ENCODE data around the gene CUL1. TPM values are rescaled to one million over a fixed set of nuclear protein-coding genes. Genes with fewer than 3 reads are reported as not detected.
A peak's percentile ranks its signal among the peaks of the same experiment; 100 is the strongest.
"Not testable (repeated sequence)": the region's sequence is repeated elsewhere in the genome, so short reads cannot be mapped to it uniquely, and the experiment has no call there.

CUL1 gene
- total RNA-seq, 1 donor from 2014 or later, result 48.4 TPM

GRCh38 chr7:148697256-148698006 is 1.3 kb upstream of the CUL1 start:
- DNase-seq (ENCODE audit: low spot score), result no peak

- DNase-seq (ENCODE audit: low spot score), result peak; percentile 46
Measured at GRCh38 chr7:148698007-148698396, 701 bp upstream of the CUL1 start.

DNA sequence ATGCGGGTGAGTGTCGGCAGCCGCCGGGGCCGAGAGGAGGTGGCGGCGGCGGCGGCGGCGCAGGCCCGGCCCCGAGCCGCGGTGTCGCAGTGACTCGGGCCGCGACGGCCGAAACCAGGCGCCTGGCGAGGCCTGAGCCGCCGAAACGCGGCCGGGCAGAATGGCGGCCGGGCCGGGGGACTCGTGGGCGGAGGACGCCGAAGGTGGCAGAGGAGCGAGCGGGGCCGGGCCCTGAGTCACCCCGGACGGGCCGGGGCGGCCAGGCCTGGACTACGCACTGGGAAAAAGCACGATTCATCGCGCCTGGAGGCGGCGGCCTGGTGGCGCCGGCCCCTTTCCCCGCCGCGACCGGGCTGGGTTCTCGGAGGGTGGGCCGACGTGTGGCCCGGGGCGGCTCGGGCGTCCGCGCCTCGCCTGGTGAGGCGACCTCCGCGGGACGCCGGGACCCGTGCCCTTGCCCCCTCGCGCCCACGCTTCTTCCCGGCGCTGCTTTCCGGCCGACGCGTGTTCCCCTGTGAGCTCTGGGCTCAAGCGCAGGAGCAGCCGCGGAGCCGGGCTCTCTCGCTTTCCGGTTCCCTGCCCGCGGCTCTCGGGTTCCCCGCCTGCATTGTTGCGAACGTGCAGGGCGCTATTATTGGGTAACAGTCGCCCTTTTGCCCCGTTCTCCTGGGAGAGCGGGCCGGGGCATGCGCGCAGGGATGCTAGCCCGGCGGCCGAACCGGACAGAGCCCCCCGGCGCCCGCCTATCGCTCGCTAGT is 500 bp downstream of the CUL1 start:
- peak; percentile 66 for DNase-seq (ENCODE audit: low spot score)

- DNase-seq (ENCODE audit: low spot score), result no peak
Measured at GRCh38 chr7:148699782-148700629, 1.3 kb downstream of the CUL1 start.

GRCh38 chr7:148700661-148701064 is 2.0 kb downstream of the CUL1 start:
- no peak for DNase-seq (ENCODE audit: low spot score)

DNA sequence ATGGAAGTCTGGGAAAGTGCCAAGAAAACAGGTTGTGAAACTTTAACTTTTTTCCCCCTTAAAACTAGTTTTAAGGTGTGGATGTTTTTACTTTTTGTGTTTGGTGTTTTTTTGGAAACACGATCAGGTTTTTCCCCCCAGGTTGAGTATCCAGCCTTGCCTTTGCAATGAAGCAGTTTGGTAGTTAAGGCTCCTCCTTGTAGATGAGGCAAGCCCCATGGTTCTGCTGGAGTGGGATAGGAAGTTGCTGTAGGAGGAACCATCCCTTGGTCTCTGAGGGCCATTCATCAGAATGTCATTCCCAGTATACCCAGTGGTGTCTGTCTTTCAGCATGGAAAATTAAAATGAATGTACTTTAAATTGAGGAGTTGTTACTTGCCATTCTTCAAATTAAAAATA is 2.7 kb downstream of the CUL1 start:
- DNase-seq (ENCODE audit: low spot score), result no peak

- no peak for DNase-seq (ENCODE audit: low spot score)
Measured at GRCh38 chr7:148702876-148703670, 4.4 kb downstream of the CUL1 start.

GRCh38 chr7:148703671-148703962 is 4.9 kb downstream of the CUL1 start:
- not testable (repeated sequence) for DNase-seq (ENCODE audit: low spot score)

DNA sequence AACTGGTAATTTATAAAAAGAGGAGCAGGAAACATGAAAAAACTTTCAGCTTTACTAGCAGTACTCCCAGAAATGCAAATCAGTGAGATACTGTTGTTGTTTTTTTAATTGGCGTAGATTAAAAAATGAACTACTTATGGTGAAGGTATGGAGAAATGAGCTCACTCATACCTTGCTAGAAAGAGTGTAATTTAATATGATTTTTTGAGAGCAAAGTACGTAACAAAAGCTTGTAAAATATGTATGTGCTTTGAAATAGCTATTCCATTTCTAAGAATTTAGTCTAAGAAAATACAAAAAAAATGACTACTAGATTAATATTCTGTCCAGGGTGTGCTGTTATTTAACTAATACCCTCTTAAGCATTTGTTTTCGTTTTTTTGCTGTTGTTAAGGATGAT is 5.5 kb downstream of the CUL1 start:
- DNase-seq (ENCODE audit: low spot score), result no peak

DNA sequence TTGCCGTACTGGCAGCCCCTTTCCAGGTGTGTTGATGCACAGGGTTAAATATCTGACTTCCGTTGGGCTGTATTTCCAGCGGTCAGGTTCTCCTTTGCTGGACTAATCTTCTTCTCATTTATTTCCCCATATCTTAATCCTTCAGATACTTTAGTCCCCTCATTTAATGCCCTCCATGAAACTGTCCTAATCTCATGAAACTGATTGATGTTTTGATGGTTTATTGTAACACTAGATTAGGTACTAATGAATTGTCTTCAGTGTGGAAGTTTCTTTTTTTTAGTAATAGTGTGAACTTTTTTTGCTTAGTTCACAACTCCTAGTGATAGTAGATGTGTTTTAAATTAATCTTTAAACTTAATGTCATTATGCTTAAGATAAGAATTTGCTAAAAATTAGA is 6.3 kb downstream of the CUL1 start:
- DNase-seq (ENCODE audit: low spot score), result no peak

- no peak for DNase-seq (ENCODE audit: low spot score)
Measured at GRCh38 chr7:148706368-148706767, 7.7 kb downstream of the CUL1 start.

GRCh38 chr7:148708026-148708885 is 9.6 kb downstream of the CUL1 start:
- DNase-seq (ENCODE audit: low spot score), result no peak

DNA sequence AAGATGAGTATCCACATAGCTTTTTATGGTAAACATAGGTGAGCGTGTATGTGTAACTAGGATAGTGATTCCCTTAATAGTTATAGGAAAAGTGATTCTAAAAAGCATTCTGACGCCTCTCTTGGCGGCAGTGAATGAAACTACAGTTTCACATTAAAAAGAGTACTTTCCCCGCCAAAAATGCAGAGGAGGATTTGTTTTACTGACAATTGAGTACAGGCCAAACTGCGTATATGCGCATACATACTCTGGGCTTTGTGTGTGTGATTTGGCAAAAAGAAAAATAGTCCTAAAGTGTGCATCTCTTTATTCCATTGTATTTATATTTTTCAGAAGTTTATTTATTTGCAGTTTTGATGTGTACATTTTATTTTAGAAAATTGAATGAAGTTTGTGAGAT is 10.3 kb downstream of the CUL1 start:
- no peak for DNase-seq (ENCODE audit: low spot score)

- not testable (repeated sequence) for DNase-seq (ENCODE audit: low spot score)
Measured at GRCh38 chr7:148710426-148710825, 11.7 kb downstream of the CUL1 start.

- no peak for DNase-seq (ENCODE audit: low spot score)
Measured at GRCh38 chr7:148711191-148712102, 12.7 kb downstream of the CUL1 start.

DNA sequence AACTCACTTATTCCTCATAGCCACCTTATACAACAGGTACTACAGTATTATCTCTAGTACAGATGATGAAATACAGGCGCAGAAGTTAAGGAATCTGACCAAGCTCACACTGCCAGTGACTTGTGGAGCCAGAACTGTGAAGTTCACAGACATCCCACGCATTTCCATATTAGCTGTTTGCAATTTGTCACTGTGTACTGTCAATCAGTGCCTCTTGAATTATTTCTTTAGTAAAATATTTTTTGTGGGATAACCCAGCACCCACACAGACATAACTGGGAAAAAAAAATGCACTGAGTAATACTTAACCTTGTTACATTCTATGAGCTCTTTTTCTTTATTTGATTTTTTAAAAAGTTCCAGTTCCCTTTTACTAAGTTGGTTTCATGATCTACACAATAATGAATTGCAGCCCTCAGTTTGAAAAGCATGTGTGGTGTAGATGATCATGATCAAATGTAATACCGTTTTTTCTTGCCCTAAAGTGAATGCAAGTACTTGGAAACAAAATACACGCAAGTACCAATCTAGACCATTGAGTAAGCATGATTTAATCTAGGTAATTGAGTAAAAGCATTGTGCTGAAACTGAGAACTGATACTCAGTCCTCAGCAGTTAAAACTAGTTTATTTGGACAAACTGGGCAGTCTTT is 14.1 kb downstream of the CUL1 start:
- DNase-seq (ENCODE audit: low spot score), result no peak

DNA sequence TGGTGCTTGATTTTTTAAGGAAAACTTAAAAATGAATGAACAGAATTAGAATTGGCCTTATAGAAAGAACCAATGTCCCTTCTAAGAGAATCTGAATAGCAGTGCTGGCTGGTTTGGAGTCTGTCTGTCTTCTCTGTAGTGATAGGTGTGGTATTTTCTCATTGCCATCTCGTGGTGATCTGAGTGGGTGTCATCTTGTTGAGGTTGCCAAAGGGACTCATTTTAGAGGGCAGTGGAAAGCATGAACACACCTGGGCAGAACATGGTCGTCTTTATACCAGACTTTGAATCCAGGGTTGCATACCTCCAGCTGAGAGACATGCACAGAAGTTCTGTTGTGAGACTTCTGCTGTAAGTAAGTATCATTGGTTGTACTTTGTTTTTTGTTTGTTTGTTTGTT is 15.8 kb downstream of the CUL1 start:
- DNase-seq (ENCODE audit: low spot score), result no peak

DNA sequence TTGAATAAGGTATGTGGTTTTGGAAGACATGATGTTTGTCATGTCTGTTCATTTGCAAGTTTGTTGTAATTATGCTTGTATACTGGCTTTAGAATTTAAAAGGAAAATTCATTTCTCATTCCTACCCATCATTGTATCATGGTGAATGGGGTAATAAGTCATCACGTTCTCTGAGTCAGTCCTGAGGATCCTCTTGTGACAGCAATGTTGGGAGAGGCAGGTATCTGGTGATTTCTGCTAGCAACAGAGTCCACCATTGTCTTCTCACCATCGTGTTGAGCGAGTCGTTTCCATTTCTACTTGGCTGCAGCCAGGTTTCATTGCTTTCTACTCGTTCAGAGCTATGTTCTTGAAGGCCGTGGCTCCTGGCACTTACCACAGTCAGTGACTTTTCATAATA is 16.3 kb downstream of the CUL1 start:
- DNase-seq (ENCODE audit: low spot score), result no peak

DNA sequence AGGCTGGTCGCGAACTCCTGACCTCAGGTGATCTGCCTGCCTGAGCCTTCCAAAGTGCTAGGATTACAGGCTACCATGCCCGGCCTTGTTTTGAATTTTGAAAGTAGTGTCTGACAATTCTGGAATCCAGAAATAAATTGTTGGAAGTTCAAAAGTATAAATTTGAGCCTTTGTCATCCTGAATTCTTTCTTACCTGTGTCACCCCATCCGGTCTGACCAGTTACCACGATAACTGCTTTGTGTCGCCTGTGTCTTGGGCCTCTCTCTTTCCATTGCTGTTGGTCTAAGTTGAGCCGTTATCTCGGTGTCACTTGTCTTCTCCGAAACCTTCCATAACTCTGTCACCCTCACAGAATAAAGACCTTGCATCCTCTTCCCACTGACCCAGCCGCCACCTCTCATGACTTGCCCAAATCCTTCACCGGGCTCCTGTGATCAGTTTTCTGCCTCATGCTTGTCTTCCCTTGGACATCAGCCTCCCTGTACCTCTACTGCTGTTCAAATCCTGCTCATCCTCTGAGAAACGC is 18.6 kb downstream of the CUL1 start:
- DNase-seq (ENCODE audit: low spot score), result no peak

All from ureter (tissue), 1 donor.